Measurements from ENCODE around the gene CHST14. TPM values are rescaled to one million over a fixed set of nuclear protein-coding genes. Genes with fewer than 3 reads are reported as not detected.

CHST14 gene
- polyA plus RNA-seq, 1 of the 3 experiments (the other 2 are of a cell fraction), result 43.2 TPM

- Histone ChIP-seq H3K79me2 (ENCODE audit: insufficient read depth) (no peaks in the 10 kb centered on the region), H3K36me3 (replicated peaks in 1 of 2; ENCODE audit: control insufficient read depth in 1 of 2, insufficient read depth in 2 of 2, low read length in 1 of 2) (no peaks in the 10 kb centered on the region), H3K27ac (ENCODE audit: low read depth in 2 of 2, low read length in 1 of 2) (no peak overlapping the region), H3K9me2 (no peaks in the 10 kb centered on the region), H2AFZ (ENCODE audit: low read depth) (no peak overlapping the region), H3K9ac (no peak overlapping the region), H4K20me1 (ENCODE audit: insufficient read depth) (no peaks in the 10 kb centered on the region), H3K27me3 (ENCODE audit: insufficient read depth) (no peaks in the 10 kb centered on the region), H3K4me3 (ENCODE audit: low read depth in 2 of 2, low read length in 1 of 2) (no peak overlapping the region), H3K9me3 (no peaks in the 10 kb centered on the region), H3F3A (replicated peaks; ENCODE audit: insufficient read depth) (no peaks in the 10 kb centered on the region), H3K4me2 (no peak overlapping the region), H3K4me1 (ENCODE audit: control insufficient read depth in 1 of 2, insufficient read depth in 2 of 2, low read depth in 1 of 2, low read length in 1 of 2) (no peaks in the 10 kb centered on the region; a peak in 1 of 4 replicates)
- ChIA-PET CTCF (interaction anchor here (1.5 kb wide), 1 partner anchor 9 kb away, joined by 3 read pairs; no protein-coding TSS in a partner anchor), POLR2A (no interaction called here)
- DNase-seq, result no peak
- WGBS (ENCODE audit: low lambda C conversion rate), result 87% methylated on average over 2 of the region's 2 CpGs
- TF ChIP-seq REST (IDR thresholded peaks at IDR 0.05; ENCODE audit: low read depth, low read length) (no peak), ELF1 (IDR thresholded peaks at IDR 0.05) (no peak), EZH2phosphoT487 (IDR thresholded peaks at IDR 0.05; ENCODE audit: borderline replicate concordance, low read depth) (no peak), TCF12 (IDR thresholded peaks at IDR 0.05) (no peak), IRF3 (IDR thresholded peaks at IDR 0.05; ENCODE audit: low read depth, low read length) (no peak), YY1 (IDR thresholded peaks at IDR 0.05; ENCODE audit: low read depth) (no peak), RXRA (IDR thresholded peaks at IDR 0.05; ENCODE audit: borderline replicate concordance, low read depth) (no peak), RCOR1 (IDR thresholded peaks at IDR 0.05; ENCODE audit: low read length) (no peak)
Measured at GRCh38 chr15:40512440-40512839, 41.7 kb downstream of the CHST14 start.

- no peaks in the 10 kb centered on the region for H3K9me3 ChIP-seq
- H2AFZ ChIP-seq (ENCODE audit: low read depth), result no peak overlapping the region
- H3F3A ChIP-seq (replicated peaks; ENCODE audit: insufficient read depth), result no peaks in the 10 kb centered on the region
- H3K9ac ChIP-seq, result no peak overlapping the region
- no peaks in the 10 kb centered on the region for H4K20me1 ChIP-seq (ENCODE audit: insufficient read depth)
- WGBS (ENCODE audit: low lambda C conversion rate), result 87% methylated on average over 5 of the region's 5 CpGs
- no peaks in the 10 kb centered on the region for H3K27me3 ChIP-seq (ENCODE audit: insufficient read depth)
- no peaks in the 10 kb centered on the region; a peak in 1 of 4 replicates for H3K4me1 ChIP-seq (ENCODE audit: control insufficient read depth in 1 of 2, insufficient read depth in 2 of 2, low read depth in 1 of 2, low read length in 1 of 2)
- POLR2A ChIA-PET, result no interaction called here
- H3K4me2 ChIP-seq, result no peak overlapping the region
- H3K36me3 ChIP-seq (replicated peaks in 1 of 2; ENCODE audit: control insufficient read depth in 1 of 2, insufficient read depth in 2 of 2, low read length in 1 of 2), result no peaks in the 10 kb centered on the region
- H3K4me3 ChIP-seq (ENCODE audit: low read depth in 2 of 2, low read length in 1 of 2), result no peak overlapping the region
- H3K79me2 ChIP-seq (ENCODE audit: insufficient read depth), result no peaks in the 10 kb centered on the region
- CTCF ChIA-PET, result no interaction called here
- no peak for DNase-seq
- no peaks in the 10 kb centered on the region for H3K9me2 ChIP-seq
- no peak overlapping the region for H3K27ac ChIP-seq (ENCODE audit: low read depth in 2 of 2, low read length in 1 of 2)
- no peak for TF ChIP-seq RXRA (IDR thresholded peaks at IDR 0.05; ENCODE audit: borderline replicate concordance, low read depth)
- no peak for TF ChIP-seq GABPA (IDR thresholded peaks at IDR 0.05; ENCODE audit: low read depth)
- no peak for TF ChIP-seq EP300 (IDR thresholded peaks at IDR 0.05; ENCODE audit: borderline replicate concordance in 1 of 2, low read depth in 1 of 2, low read length in 1 of 2)
- TF ChIP-seq TAF1 (IDR thresholded peaks at IDR 0.05; ENCODE audit: borderline replicate concordance, low read depth, low read length), result no peak
- no peak for TF ChIP-seq NRF1 (IDR thresholded peaks at IDR 0.05; ENCODE audit: low read depth, low read length)
- no peak for TF ChIP-seq REST (IDR thresholded peaks at IDR 0.05; ENCODE audit: low read depth, low read length)
- TF ChIP-seq PBX3 (IDR thresholded peaks at IDR 0.05), result no peak
- TF ChIP-seq MAX (IDR thresholded peaks at IDR 0.05; ENCODE audit: low read depth), result no peak
- no peak for TF ChIP-seq CHD2 (IDR thresholded peaks at IDR 0.05; ENCODE audit: low read length, partially characterized antibody)
- TF ChIP-seq EZH2phosphoT487 (IDR thresholded peaks at IDR 0.05; ENCODE audit: borderline replicate concordance, low read depth), result no peak
- TF ChIP-seq USF1 (IDR thresholded peaks at IDR 0.05; ENCODE audit: borderline replicate concordance, low read depth), result no peak
- no peak for TF ChIP-seq RAD21 (IDR thresholded peaks at IDR 0.05; ENCODE audit: low read length)
Measured at GRCh38 chr15:40513609-40514008, 42.8 kb downstream of the CHST14 start.

Data from SK-N-SH (cell line).